D721Med (cell line): ENCODE measurements around the gene PCDHB5.

ENCODE experiments used
- DNase-seq: peaks from one replicate; pipeline ENCODE4 v3.0.0; 2011; ENCODE audit warnings: low spot score; ENCODE audit not compliant: insufficient read length
- FAIRE-seq: peaks from 2 replicates; lab custom pipeline; 2011; peaks lifted over from hg19 to GRCh38; lab: Jason Lieb, UNC
- CTCF ChIP-seq: IDR thresholded peaks from 2 replicates; pipeline ENCODE4 v1.5.1; 2012; ENCODE audit warnings: mild to moderate bottlenecking, control low read depth; ENCODE audit not compliant: insufficient read depth; ENCODE audit errors: missing control alignments

Gene PCDHB5

GRCh38 chr5:141186897-141187512, 52.0 kb downstream of the PCDHB5 start, which contains the start of gene PCDHB9:
PCDHB9 (plus strand) TSS chr5:141187161; CDS start chr5:141187319, 158 bp downstream.
- FAIRE-seq (peak; percentile 46), DNase-seq (peak; percentile 60)
- TF ChIP-seq CTCF = peak; percentile 23
